ENCODE results near the gene MBOAT1. TPM values are rescaled to one million over a fixed set of nuclear protein-coding genes. Genes with fewer than 3 reads are reported as not detected.

MBOAT1 gene
- polyA plus RNA-seq, 12 donors: 3.2 to 10.1 (median 4.6) TPM; not detected in 1

Other genes with a start within 250 kb of the MBOAT1 start
- 10 to 100 TPM in 5 of 12 donors, 1 to 10 TPM in 6, not detected in 1; 7.9 to 11.5 (median 10.0) TPM for gene E2F3, start 189.4 kb upstream of the MBOAT1 start, polyA plus RNA-seq (ENCODE audit: insufficient read length in 12 of 12)